GM18526 (cell line): ENCODE measurements around the gene ABCD1.

Experiments
- POLR2A ChIP-seq: IDR thresholded peaks from 3 replicates; pipeline ENCODE4 v1.6.1; 2011; ENCODE audit not compliant: insufficient read length; ENCODE audit errors: extremely low read depth

ABCD1 gene

DNA sequence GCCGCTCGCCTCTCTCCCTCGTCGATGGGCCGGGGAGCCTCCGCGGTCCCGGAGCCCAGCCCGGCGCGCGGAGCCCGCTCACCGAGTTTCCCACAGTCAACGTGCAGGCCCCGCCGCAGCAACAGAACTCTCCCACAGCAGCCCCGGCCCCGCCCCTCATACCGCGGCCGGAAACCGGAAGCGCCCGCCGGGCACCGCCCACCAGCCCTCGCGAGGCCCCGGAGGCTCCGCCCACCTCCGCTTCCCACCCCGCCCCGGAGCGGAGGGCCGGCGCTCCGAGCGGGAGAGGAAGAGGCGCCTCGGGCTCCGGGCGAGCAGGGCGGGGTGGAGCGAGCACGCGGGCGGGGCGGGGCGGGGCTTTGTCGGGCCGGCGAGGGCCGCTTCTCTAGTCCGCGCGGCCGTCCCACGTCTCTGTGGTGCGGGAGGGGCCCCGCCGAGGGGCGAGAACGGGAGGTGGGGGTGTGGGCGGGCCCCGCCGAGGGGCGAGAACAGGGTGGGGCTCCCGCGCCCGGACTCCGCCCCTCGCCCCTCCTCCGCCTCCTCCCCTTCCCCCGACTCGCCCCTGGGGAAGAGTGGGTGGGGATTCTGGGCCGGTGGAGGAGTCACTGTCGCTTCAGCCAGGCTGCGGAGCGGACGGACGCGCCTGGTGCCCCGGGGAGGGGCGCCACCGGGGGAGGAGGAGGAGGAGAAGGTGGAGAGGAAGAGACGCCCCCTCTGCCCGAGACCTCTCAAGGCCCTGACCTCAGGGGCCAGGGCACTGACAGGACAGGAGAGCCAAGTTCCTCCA lies at the start of gene ABCD1, which contains the start of gene BCAP31:
Gene ABCD1, plus strand, starts transcription at position 605 of the 787 bp plus-strand sequence. CDS start 411 bp downstream, outside the sequence.
Gene BCAP31, minus strand, starts transcription at position 136 of the 787 bp plus-strand sequence. CDS start 1,143 bp downstream, outside the sequence.
- TF ChIP-seq POLR2A = peak; percentile 86

DNA sequence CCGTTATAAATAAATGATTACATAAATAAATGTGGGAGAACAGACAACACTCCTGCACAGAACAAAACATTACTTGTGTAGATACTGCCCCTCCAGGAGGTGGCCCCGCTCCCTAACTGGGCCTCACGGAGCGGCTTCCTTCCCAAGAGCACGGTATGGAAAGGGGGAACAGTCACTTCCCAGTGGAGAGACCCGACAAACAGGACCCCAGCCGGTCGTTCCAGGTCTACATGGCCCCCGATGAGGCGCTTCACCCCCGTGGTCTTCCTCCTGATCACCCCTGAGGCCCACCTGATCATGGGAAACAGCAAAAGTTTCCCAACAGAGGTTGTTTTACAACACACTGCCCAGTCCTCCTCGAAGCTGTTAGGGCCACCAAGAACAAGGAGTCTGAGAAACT lies 43.5 kb upstream of the ABCD1 start:
- TF ChIP-seq POLR2A = no peak

DNA sequence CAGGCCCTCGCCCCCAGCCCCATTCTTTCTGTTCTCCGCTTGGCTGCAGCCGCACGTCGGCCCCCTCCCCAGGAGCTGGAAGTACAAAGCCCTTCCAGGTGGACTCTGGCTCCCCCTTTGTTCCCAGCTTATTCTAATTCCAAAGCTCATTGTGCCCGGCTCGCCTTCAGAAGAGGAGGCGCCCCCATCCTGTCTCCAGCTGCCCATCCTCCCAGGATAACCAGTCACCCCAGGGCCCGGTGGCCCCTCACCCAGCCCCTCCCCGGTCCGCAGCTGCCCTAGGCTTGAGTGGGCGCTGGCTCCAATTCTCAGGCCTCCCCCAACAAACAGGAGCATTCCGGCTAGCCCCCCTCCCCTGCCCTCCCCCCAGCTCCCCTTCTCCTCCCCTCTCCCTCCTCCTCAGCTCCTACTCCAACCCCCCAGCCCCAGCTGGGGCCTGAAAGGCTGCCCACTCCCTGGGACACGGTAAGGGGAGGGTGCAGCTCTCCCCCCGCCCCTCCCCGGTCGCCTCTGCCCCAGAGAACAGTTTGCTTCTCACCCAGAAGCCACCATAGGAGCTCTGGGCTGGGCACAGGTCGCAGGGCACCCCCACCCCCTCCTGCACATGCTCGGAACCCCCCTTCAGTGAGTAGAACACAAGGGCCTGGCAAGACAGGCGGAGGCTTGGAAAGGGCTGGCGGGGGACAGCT lies 40.0 kb upstream of the ABCD1 start:
- TF ChIP-seq POLR2A = no peak

DNA sequence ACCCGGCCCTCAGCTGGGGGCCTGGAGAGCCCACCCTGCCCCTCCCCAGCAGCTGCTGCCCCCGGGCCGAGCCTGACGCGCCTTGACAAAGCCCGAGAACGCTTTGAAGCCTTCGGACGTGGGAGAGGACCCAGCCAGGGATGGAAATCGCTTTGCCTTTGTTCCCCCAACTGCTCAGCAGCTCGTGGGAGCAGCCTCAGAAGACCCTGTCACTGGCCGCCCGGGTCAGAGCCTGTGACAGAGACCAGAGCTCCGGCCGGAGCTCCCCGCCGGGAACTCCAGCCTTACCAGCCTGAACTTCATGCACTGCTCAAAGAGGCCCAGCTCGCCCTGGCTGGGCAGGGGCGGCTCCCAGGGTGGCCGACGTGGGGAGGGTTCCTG lies 39.5 kb upstream of the ABCD1 start:
- TF ChIP-seq POLR2A = no peak

DNA sequence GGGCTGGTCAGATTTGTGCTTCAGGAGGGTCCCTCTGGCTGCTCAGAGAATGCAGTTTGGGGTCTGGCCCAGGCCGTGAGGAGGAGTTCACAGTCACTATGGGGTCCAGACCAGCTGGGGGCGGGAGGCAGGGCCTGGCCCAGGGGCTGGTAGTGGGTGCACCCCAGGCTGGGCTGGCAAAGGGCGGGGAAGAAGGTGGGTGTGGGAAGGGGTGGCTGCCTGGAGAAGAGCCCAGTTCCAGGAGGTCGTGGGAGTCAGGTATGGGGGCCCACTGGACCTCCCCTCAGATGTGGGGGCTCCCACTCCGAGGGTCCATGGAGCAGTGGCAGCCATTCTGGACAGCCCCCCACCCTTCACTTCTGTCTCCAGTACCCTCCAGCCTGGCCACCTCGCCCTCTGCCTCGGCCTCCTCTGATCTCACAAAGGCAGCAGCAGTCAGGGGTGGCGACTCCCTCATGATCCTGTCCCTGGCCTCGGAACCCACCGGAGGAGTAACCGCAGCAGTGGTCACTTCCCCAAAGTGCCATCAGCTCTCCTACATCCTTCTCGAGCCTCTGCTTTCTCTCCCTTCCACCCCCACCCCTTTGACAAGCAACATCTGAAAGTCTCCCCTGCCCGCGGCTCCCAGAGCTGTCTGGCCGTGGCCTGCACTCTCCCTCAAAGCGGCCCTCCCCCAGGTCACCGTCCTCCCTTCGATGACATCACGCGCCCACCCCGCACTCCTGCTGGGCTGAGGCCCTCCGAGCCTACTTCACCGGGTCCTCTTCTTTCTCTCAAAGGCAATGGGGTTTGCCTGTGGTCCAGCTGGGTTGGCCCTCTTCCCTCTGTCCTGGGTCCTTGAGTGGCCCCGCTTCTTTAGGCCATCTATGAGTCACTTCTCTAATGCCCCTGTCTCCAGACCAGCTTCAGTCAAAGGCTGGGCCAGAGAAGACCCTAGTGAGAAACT lies 38.6 kb upstream of the ABCD1 start:
- no peak for TF ChIP-seq POLR2A

DNA sequence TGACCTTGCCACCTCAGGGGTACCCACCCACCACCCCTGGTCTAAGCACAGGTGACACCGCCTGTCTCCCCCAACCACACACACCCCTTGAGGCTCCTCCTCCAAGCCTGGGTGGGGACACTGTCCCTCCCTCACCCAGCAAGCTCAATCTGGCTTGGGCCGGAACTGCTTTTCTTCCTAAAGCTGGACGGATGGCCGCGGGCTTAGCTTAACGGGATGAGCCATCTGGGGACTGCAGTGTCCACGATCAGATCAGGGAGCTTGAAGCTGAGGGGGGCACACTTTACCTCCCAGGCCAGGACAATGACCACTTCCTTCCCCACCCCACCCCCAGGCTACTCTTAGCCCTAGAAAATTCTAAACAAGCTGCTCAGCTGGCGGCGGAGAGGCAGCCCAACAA lies 37.9 kb upstream of the ABCD1 start:
- no peak for TF ChIP-seq POLR2A

DNA sequence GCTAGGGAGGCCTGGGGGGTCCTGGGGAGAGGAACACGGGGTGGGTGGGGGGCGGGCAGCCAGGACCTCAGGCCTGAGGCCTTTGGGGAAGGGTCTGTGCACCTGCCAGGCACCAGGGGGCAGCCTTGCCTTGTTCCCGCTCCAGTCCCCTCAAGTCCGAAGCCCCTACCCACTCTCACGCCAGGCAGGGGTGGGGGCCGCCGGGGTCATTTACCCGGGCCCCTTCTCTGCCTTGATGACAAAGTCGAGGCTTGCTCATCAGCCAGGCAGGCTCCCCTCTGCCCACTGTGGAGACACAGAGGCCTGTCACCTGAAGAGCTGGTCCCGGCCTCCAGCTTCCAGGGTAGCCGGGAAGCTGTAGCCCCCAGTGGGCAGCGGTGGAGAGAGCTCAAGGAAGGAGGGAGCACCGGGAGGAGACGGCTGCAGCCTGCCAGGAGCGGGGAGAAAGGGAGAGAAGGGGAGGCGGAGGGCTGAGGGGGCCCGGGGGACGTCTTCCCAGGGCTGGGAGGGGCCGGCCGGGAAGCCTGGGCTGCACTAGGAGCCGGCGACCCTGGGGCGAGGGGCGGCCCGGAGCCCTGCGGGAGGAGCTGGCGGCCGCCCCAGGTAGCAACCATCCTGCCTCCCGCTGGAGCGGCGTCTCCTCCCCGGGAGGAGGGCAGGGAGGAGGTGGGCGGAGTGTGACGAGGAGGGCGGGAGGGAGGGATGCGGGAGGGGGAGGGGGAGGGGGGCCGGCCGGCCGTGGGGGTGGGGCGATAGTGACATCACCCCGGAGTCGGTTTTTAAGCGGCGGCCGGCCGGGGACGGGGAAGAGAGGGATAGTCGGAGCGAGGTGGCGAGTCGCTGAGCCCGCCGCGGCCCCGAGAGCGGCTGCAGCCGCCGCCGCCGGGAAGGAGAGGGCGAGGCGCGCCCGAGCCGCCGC lies 37.3 kb upstream of the ABCD1 start, which contains the start of gene SLC6A8:
Gene SLC6A8, plus strand, starts transcription at position 806 of the 919 bp plus-strand sequence. CDS start 649 bp downstream, outside the sequence.
- TF ChIP-seq POLR2A = no peak

DNA sequence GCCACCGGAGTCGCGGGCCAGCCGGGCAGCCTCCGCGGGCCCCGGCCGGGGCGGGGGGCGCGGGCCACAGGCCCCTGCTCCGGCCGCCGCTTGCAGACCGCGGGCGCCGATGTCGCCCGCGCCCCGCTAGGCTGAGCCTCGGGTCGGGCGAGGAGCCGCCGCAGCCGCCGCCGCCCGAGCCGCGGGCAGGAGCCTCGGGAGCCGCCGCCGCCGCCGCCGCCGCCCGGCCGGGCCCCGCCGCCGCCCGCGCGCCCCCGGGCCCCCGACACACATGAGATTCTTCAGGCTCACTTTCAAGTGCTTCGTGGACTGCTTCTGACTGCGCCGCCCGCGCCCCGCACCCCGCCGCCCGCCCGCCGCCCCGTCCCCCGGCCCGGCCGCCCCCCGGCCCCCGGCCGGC lies 36.6 kb upstream of the ABCD1 start:
- no peak for TF ChIP-seq POLR2A

DNA sequence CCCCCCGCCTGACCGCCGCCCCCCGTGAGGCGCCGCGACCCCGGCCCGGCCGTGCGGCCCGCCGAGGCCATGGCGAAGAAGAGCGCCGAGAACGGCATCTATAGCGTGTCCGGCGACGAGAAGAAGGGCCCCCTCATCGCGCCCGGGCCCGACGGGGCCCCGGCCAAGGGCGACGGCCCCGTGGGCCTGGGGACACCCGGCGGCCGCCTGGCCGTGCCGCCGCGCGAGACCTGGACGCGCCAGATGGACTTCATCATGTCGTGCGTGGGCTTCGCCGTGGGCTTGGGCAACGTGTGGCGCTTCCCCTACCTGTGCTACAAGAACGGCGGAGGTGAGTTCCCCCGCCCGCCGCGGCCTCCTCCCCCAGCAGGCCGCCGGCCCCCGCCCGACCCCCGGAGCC lies 36.1 kb upstream of the ABCD1 start:
- no peak for TF ChIP-seq POLR2A

DNA sequence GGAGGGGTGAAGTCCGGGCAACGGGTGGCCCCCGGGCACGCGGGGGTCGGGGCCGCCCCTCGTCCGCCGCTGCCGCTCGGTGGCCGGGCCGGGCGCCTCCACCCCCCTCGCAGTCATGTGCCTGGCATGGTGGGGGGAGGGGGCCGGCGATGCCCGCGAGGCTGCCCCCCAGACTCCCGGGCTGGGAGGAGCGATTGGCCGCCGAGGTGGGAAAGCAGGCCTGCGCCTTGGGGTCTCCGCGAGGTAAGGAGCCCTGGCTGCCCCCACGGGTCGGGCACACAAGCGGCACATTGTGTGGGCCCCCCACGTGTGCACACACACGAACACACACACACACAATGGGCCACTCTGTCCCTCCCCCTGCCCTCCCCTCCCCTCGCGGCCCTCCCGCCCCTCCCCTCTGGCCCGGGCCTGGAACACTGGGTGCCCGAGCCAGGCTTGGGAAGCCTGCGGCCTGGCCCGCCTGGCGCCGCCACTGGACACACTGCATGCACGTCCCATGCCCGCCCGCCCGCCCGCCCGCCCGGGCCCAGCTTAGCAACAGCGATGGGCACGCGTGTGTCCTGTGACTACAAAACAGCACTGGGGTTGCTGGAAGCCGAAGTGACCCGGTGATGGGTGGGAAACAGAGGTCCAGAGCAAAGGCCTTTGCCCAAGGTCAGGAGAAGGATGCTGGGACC lies 35.6 kb upstream of the ABCD1 start:
- TF ChIP-seq POLR2A = no peak

DNA sequence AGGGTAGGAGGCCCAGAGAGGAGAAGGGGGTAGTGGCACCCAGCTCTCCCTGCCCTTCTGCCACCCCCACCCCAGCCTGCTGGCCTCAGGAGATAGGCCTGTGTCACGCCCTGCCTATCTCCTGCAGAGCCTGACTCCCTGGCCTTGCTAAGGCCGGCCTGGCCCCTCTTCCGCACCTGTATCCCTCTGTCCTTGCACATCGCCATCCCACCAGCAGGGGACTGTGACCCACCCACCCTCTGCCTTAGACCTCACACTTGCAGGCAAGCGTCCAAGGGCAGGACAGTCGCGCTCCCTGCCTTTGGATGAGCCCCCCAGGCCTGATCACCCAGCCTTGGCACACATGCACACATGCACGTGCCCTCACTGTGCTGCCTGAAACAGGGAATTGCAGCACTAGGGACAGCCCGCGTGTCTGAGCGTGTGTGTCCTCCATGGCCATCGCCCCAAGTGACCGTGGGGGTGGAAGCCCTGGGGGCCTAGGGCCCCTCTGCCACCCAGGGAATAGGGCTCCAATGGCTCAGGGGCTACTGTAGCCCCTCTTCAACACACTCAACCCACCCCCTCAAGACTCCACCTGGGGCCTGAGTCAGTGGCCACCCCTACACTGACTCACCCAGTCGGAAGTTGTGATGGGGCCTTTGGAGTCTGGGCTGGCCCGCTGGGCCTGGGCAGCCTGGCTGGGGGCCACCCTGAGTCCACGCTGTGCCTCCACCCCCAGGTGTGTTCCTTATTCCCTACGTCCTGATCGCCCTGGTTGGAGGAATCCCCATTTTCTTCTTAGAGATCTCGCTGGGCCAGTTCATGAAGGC lies 34.8 kb upstream of the ABCD1 start:
- TF ChIP-seq POLR2A = no peak

DNA sequence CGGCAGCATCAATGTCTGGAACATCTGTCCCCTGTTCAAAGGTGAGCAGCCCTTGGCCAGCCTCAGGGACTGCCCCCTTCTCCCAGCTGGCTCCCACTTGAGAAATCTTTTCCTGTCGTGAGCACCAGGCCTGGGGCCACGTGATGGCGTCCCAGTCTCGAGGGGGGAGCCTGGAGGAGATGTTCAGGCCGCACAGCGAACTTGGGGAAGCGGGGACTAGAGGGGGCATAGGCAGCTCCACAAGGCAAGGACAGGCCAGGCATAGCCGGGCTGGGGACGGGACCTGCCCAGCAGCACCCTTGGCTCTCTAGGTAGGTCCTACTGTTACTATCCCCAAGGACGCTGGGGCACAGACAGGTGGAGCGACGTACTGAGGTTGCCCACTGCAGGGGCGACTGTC lies 34.2 kb upstream of the ABCD1 start:
- no peak for TF ChIP-seq POLR2A

DNA sequence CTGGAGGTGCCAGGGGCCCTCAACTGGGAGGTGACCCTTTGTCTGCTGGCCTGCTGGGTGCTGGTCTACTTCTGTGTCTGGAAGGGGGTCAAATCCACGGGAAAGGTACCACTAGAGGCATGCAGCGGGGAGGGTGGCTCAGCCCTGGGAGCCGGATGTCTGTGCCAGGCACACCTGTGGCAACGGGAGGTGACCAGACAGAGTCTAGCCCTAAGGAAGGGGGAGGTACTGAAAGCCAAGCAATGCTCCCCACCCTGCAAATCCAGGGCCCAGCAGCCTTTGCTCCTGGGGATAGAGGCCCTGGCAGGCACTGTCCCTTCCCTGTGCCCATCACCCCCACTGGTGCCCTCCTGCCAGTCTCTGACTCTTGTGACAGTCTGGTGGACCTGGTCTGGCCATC lies 32.7 kb upstream of the ABCD1 start:
- no peak for TF ChIP-seq POLR2A
